Skin epidermis (tissue), 12 donors: ENCODE data around the gene TFF3.

ENCODE experiments used
- H3K27ac ChIP-seq, 21 experiments: fragments of 200-600 bp; sonication (generic) in 11 of 21; one replicate each; pipeline ENCODE4 v1.5.0; 2020; ENCODE audit warnings: mild to moderate bottlenecking in 3 of 21, inconsistent platforms in 2 of 21, moderate library complexity in 2 of 21
- H3K4me3 ChIP-seq, 7 experiments: fragments of 200-600 bp; sonication (generic) in 2 of 7; one replicate each; pipeline ENCODE4 v1.5.0; 2020; ENCODE audit warnings: inconsistent platforms in 2 of 7, mild to moderate bottlenecking in 2 of 7, moderate library complexity in 1 of 7

The TFF3 gene

DNA sequence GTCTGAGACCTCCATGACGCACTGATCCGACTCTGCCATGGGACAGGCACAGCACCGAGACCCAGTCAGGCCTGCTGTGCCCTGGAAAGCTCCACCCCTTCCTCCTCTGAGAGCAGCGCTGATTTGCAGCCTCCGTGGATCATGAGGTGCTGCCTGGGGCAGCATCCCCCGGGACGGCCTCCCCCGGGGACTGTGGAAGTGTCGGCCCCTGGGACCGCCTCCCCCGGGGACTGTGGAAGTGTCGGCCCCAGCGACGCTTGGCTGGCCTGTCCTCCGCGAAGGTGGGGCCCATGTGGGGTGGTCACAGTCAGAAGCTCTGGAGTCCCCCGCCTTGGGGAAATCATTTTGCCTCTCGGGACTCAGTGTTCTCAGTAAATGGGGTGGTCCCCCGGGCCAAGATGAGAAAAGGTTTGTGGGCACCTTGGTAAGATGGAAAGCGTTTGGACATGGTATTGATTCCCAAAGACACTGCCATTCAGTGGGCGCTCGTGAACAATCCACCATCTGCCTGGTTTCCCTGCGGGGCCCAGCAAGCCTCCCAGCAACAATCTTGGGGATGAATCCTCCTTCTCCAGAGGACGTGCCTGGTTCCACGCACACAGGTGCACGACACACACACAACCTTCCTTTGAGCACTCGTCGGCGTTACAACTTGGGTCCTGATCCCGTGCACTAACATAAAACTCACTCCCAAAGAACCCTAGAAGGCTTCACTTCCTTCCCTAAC lies 32.6 kb upstream of the TFF3 start:
- Histone ChIP-seq H3K4me3 (no peak overlapping the region), H3K27ac (no peak overlapping the region)

DNA sequence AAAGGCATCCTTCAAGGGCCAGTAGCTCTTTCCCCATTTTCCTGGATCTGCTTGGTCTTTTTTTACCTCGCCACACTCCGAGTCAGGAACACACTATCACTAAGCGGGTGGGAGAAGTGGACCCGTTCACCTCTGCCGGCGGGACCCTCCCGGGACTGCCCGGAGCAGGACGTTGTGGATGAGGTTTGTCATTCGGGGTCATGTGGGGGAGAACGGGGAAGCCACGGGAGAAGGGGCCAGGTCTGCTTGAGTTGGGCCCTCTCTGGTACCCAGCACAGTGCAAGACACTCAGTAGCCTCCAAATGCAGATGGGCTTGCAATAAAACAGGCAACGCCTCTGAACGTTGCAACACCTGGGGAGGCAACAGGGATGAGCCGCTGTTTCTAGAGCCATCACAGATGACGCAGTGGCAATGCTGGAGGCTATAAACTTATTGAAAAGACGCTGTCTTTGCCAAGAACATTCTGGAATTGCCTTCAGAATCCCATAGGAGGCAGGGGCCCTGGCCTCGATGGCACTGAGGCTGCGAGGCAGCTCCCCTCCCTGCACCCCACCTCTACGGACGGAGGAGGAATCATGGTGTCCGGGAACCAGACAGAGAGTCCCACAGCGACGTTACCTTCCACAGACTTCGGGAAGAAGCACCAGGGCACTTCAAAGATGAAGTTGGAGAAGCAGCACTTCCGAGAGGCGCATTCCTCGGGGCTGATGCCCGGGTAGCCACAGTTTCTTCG lies 31.8 kb upstream of the TFF3 start:
- Histone ChIP-seq H3K27ac (no peak overlapping the region), H3K4me3 (no peak overlapping the region)

DNA sequence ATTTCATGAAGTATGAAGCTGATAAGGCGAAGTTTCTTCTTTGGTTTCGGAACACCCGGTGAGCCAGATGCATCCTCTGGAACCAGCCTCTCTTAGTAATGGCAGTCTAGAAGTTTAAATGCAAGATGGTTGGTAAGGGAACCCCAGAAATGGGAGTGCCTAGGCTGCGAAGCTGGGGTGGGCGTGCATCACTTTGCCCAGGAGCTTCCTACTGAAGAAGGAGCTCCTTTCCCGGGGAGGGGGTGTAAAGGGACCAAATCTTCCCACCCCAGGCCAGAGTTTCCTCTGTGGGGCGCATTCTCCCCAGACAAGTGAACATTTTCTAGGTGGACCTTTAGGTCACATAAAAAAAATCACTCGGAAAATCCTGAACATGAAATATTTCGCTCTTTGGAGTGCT lies 31.2 kb upstream of the TFF3 start:
- H3K27ac ChIP-seq: no peak overlapping the region
- H3K4me3 ChIP-seq: no peak overlapping the region

DNA sequence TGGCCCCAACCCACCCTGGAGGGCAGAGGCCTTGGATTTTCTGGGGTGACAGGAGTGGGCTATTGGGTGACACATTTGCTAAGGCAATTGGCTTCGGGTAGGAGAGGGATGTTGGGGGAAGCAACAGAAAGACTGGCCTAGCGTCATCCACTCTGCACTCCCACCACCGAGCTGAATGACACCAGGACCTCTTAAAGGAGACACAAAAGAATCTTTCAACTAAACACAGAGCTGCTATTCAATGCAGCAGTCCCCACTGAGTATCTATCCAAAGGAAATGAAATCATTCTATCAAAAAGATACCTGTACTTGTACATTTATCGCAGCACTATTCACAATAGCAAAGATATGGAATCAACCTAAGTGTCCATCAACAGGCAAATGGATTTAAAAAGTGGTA lies 29.4 kb upstream of the TFF3 start:
- no peak overlapping the region for H3K27ac ChIP-seq
- H3K4me3 ChIP-seq: no peak overlapping the region

DNA sequence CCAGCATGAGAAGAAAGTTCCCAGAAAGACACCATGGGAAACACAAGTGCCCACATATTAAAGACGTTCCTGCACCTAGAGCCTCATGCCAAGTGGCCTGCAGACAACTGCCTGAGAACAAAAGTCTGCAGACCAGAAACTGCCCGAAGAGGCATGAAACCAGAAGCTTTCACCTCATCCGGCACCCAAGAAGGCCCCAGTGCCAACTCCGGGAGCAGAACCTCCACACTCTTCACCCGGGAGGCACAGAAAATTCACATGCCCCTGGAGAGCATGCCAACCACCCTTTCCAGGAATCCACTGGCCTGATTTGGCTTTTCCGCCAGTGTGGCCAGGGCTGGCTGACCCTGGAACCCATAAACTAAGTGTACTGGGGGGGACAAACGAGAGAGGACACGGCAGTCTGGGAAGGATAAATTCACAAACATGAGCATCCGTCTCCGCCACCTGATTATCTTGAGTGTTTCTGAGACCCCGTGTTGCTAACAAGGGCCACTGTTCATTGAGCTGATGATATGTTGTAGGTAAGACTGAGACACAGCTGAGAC lies 28.8 kb upstream of the TFF3 start:
- Histone ChIP-seq H3K27ac (no peak overlapping the region), H3K4me3 (no peak overlapping the region)

DNA sequence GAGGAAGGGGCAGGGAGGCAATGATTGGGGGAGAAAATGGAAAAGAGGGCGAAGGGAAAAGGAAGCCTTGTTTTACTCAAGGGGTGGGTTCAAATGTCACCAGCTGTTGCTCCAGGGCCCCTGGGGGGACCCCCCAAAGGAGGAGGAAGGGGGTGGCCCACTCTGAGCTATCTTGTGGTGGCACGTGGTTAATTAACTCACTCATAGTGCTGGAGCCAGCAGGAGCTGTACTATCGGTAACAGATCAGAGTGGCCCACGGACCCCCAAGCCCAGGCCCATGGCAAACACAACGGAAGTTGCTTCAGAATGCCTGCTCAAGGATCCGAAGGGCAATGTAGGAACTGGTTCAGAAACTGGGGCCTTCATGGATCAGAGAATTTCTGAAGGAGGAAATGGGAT lies 28.3 kb upstream of the TFF3 start:
- H3K27ac ChIP-seq: no peak overlapping the region
- H3K4me3 ChIP-seq: no peak overlapping the region

DNA sequence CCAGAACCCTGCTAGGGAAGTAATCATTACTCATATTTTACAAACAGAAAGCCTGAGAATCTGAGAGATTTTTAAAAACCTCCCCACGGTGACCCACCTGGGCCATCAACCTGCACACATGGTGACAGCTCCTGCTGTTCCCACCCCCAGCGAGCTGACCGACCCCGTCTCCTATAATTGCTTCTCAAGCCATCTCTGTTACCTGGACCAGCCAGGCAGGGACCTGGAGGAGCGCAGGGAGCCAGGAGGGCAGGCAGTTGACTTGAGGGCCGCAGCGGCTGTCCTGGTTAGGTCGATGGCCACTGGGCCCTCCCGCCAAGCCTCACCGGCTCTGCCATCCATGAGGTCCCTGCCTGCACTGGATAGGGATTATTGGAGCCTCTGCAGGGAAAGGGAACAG lies 27.9 kb upstream of the TFF3 start:
- Histone ChIP-seq H3K4me3 (no peak overlapping the region), H3K27ac (no peak overlapping the region)

DNA sequence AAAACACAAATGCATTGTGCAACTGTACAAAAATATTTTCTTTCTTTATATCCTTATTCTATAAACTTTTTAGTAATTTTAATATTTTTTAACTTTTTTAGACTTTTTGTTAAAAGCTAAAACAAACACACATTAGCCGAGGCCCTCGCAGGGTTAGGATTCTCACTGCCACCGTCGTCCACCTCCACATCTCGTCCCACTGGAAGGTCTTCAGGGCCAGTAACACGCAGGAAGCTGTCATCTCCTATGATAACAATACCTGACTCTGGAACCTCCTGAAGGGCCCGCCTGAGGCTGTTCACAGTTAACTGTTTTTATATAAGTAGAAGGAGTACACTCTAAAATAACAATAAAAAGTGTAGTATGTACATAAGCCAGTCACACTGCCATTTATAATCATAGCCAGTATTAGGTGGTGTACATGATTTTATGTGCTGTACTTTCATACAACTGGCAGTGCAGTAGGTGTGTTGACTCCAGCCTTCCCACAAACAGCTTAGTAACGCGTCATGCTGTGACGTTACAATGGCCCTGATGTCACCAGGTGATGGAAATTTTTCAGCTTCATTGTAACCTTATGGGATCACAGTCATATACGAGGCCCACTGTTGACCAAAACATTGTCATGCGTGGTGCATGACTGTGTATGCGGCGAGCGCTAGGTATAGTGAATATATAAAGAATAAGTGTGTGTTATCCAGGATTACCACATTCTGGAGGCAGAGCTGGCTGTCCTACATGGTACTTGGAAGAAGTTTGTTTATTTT lies 26.8 kb upstream of the TFF3 start:
- H3K27ac ChIP-seq: no peak overlapping the region
- no peak overlapping the region for H3K4me3 ChIP-seq

DNA sequence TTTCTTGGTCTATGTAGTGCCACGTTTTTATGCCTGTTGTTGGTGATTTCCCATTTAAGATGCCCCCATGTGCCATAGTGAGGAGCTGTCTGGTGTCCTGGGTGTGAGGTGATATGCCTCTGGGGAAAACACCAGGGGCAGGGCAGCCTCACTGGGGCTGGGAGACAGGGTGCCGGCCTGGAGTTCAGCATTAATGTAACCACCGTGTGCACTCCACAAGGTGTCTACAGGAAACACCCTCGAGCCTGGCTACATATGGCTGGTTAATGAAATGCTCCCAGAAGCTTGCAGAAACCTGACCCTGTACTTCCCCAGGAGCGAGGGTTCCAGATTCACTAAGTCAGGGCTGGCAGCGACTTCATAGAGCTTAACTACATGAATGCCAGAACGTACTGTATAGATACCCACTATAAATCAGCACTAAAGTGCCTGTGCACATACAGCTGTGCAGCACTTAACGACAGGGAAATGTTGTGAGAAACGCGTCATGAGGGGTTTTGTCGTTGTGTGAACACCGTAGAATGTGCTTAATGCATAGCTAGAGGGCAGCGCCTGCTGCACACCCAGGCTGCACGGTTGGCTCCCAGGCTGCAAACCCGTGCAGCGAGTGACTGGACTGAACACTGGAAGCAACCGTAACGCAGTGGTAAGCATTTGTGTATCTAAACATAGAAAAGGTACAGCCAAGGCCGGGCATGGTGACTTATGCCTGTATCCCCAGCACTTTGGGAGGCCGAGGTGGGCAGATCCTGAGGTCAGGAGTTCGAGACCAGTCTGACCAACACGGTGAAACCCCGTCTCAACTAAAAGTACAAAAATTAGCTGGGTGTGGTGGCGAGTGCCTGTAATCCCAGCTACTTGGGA lies 25.2 kb upstream of the TFF3 start:
- Histone ChIP-seq H3K27ac (no peak overlapping the region), H3K4me3 (no peak overlapping the region)

DNA sequence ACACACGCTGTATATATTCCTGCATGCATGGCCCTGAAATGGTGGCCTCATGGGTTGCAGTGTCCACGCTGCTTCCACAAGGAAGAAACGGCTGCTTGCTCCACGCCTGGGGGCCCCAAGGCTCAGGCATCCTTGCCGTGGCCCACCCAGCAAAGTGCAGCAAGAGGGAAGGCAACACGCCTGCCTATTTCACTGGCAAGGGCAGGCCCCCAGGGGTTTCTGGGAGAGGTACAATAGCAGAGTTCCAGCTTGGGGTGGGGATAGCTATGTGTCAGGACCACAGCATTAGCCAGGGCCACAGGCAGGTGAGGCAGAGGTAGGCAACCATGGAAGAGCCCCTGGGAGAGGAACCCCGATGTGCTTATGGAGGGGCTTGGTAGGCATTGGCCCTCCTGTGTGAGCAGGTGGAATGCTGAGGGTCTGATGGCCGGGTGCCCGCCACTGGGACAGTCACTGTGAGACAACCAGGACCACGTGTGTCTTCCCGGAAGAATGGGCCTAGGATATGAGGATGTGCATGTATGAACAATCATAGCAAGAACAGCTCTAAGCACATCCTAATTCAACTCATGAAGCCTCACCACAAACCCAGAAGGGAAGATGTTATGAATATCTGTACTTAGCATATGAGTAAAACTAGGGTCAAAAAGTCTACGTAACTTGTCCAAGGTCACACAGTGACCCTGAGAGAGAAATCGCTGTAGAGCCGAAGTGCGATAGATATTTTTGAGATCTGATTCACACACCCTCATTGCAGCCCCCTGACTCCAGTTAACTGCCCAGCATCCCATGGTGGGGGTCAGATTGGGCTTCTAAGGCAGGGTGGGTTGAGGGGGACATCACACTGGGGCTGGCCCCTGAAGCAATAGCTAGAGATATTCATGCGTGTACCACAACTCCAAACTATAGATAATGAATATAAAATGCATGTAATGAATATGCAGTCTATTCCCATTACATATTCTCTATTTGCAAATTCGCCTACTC lies 23.8 kb upstream of the TFF3 start:
- Histone ChIP-seq H3K27ac (no peak overlapping the region), H3K4me3 (no peak overlapping the region)

DNA sequence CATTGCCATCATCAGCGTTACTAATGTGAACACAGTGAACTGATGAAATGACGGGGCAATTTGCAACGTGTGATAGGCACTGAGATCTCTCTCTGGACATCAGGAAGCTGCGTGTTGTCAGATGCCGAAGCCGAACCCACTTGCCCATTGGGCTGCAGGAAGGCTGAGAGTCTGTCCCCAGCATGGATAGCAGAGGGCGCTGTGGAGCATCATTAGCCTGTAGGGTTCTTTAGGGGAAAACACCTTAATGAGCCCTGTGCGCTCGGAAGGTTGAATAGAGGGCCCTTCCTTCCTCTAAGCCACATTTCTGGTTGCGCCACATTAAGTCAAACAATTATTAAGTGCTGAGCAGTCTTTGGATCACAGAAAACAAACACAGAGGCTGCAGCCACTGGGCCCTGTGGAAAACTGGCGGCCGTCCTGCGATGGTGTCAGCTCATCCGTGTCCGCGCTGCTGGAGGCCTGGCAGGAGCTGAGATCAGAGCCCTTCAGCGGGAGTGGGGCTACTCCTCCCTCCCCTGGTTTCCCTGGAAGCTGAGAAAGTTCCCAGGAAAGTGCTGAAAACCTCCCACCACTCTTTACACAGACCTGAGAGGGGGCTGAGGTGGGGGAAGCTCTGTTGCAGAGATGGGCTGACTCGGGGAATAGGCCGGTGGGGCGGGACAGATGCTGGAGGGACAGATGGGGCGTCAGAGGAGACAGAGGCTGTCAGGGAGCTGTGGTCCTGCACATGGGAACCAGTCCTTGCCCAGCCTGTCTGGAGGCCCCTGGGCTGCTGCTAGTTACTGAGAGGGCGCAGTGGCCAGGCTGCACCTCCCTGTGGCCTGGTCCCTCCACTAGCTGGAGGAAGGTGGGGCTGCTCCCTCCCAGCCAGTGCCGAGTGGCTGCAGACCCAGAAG lies 22.9 kb upstream of the TFF3 start:
- H3K4me3 ChIP-seq: no peak overlapping the region
- no peak overlapping the region for H3K27ac ChIP-seq

DNA sequence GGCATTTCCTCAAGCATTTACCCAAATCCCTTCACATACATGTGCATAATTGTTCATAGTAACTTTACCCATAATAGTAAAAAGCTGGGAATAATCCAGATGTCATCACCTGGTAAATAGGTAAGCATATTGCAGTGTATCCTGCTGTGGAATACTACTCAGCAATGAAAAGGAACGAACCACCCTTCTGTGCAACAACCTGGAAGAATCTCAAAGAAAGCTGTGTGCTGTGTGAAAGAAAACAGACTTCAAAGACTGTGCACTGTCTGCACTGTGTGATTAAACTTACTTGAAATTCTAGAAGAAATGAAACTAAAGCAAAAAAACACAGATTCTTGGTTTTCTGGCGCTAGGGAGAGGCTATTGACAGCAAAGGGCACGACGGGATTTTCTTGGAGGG lies 22.1 kb upstream of the TFF3 start:
- H3K27ac ChIP-seq: no peak overlapping the region
- H3K4me3 ChIP-seq: no peak overlapping the region

DNA sequence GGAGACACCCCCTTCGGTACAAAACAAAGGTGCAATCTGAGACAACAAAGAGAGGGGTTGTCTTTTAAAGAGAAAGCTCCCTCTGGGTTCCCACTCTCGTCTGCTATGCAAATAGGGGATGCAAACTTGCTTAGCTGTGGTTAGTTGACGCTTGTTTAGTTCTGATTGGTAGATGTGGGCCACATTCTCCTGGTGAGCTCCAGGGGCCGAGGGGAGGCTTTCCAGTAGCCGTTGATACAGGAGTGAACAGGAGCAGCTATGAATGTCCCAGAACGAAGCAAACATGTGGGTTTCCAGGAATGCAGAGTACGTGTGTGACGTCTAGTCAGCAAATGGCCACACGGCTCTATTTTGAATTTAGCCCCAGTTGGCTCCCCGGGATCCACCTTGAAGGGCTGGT lies 20.8 kb upstream of the TFF3 start:
- no peak overlapping the region for H3K4me3 ChIP-seq
- no peak overlapping the region for H3K27ac ChIP-seq

DNA sequence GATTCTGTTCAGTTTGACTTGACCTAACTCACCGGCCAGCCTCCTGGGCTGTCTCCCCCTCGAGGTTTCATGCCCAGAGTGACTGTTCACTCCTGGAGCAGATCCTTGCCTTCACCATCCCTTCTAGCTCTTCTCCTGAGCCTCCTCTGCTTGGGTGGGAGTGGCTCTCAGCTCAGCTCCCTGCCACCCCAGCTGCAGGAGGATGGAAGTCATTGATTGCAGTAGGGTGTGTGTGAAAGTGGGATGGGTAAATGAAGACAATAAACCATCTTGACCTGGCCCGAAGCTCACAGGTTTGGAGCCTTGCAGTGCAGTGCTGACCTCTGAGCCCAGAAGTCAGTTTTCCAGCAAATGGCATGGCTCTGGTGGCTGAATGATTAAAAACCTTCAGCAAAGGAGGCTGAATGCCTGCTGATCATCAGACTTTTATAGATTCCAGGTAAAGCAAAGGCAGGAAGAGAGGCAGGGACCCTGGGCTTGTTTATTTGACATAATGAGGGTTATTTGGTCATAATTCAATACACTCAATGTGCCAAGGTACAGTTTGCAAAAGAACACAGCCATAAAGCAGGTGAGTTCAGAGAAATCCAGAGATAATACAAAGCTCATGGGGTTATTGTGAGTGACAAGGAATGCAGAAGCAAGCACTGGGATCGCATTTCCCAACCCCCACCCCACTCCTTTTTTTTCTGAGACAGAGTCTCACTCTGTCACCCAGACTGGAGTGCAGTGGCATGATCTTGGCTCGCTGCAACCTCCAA lies 17.5 kb upstream of the TFF3 start:
- Histone ChIP-seq H3K27ac (no peak overlapping the region), H3K4me3 (no peak overlapping the region)

DNA sequence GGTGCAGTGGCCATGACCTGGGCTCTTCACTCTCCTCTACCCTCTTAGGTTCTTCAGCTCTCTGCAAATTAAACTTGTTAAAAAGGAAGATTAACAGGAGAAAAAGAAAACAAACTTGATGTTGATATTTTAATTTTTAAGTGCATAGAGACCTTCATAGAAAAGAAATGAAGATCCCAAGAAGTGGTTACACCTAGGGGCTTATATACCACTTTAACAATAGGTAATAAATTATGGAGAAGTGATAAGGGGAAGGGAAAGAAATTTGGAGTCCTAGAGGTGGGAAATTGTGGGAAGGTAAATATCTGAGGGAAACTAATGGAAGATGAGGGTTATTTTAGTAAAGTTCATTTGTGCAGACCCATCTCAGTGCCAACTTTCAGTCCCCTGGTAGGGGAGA lies 16.5 kb upstream of the TFF3 start:
- Histone ChIP-seq H3K4me3 (no peak overlapping the region), H3K27ac (no peak overlapping the region)

DNA sequence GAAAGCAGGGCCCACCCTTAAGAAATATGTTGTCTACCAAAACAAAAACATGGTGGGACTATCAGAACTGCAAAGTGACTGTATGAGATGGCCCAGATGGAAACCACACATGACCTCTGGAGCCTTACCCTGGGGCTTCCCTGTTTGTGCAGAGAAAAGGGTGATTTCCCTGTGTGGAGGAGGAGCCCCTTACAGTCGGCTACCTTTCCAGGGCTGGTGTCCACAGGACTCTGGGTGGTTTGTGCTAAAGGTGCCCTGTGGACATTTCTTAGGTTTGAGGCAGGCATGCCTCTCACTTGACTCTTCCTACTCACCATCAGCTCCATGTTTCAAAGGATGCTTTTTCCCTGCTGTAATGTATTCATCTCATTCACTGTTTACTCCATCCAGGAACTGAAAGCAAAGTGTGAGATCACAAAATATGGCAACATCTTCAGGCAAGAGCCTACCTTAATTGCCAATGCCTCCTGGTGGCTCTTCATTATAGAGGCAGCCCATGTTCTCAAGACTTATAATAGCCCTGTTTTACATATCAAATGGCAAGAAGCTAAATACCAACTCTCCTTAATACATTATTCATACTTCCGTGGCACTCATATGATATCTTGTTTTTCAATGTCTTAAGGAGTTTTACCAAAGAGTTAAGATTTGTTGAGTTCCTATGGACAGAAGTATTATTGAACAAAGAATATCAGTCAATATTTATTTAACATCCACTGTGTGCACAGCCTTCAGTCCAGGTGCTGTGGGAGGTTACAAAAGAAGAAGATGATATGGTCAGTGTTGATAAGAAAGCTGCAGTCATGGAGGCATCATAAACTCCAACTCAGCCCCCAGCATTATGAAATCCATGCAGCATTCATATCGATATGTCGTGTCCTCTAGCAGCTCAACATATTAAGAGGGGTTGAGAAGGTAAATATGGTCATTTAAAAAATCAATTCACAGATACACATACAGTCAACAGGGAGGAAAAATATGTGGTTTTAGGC lies 15.5 kb upstream of the TFF3 start:
- no peak overlapping the region for H3K27ac ChIP-seq
- H3K4me3 ChIP-seq: no peak overlapping the region
